ENCODE data around the gene ENO1. TPM values are rescaled to one million over a fixed set of nuclear protein-coding genes. Genes with fewer than 3 reads are reported as not detected.

Gene ENO1
- total and polyA plus RNA-seq, 10 of the 15 experiments (the other 5 are each of a cell fraction or from before 2014, with no cell fraction given), result 1,850 to 4,219 (median 2,331) TPM

DNA sequence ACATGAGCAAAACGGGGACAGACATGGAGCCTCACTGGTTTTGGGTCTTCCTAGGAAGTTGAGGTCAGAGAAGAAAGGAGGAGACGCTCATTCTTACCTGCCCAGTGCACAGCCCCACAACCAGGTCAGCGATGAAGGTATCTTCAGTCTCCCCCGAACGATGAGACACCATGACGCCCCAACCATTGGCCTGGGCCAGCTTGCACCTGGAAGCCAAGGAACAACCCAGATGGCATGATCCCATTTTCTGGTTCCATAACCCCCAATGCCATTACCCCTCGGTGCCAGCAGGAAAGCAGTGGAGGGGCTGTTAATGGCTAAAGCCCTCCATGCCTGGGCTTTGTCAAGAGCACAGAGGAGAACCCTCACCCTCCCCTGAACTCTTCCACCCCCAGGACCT lies 15.3 kb downstream of the ENO1 start:
- ChIA-PET CTCF (interaction anchor here (1.2 to 3.4 kb wide), 5 partner anchors 11 to 136 kb away, joined by 4 to 21 read pairs (median 8); no protein-coding TSS in a partner anchor), SMC1A (ENCODE audit: uncharacterized antibody, unreplicated experiment) (interaction anchor here (6.8 kb wide), 1 partner anchor 14 kb away, joined by 31 read pairs; no protein-coding TSS in a partner anchor)
- TF ChIP-seq DPF2 (IDR thresholded peaks at IDR 0.05) (no peak), RAD21 (IDR thresholded peaks at IDR 0.05; ENCODE audit: insufficient read depth, low read depth, low read length) (no peak), ETV6 (conservative IDR thresholded peaks at IDR 0.05 in 1 of 2, IDR thresholded peaks at IDR 0.05 in 1 of 2; ENCODE audit: borderline replicate concordance in 1 of 2, low read depth in 1 of 2) (no peak), BACH1 (IDR thresholded peaks at IDR 0.05; ENCODE audit: borderline replicate concordance) (0 out of 2 replicates have a peak, but pooled peaks have one; percentile 23), MEF2A (IDR thresholded peaks at IDR 0.05; ENCODE audit: insufficient read depth, low read depth, low read length) (no peak)
- TF ChIP-seq, protein P1, sequence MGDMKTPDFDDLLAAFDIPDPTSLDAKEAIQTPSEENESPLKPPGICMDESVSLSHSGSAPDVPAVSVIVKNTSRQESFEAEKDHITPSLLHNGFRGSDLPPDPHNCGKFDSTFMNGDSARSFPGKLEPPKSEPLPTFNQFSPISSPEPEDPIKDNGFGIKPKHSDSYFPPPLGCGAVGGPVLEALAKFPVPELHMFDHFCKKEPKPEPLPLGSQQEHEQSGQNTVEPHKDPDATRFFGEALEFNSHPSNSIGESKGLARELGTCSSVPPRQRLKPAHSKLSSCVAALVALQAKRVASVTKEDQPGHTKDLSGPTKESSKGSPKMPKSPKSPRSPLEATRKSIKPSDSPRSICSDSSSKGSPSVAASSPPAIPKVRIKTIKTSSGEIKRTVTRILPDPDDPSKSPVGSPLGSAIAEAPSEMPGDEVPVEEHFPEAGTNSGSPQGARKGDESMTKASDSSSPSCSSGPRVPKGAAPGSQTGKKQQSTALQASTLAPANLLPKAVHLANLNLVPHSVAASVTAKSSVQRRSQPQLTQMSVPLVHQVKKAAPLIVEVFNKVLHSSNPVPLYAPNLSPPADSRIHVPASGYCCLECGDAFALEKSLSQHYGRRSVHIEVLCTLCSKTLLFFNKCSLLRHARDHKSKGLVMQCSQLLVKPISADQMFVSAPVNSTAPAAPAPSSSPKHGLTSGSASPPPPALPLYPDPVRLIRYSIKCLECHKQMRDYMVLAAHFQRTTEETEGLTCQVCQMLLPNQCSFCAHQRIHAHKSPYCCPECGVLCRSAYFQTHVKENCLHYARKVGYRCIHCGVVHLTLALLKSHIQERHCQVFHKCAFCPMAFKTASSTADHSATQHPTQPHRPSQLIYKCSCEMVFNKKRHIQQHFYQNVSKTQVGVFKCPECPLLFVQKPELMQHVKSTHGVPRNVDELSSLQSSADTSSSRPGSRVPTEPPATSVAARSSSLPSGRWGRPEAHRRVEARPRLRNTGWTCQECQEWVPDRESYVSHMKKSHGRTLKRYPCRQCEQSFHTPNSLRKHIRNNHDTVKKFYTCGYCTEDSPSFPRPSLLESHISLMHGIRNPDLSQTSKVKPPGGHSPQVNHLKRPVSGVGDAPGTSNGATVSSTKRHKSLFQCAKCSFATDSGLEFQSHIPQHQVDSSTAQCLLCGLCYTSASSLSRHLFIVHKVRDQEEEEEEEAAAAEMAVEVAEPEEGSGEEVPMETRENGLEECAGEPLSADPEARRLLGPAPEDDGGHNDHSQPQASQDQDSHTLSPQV (IDR thresholded peaks at IDR 0.05), result no peak

More for the DNA sequence above, 15.3 kb downstream of the ENO1 start:
- Histone ChIP-seq H3K4me1 (ENCODE audit: control insufficient read depth, insufficient read depth, low read length) (no peaks in the 10 kb centered on the region), H2AFZ (ENCODE audit: control insufficient read depth, low read depth, low read length) (no peak overlapping the region), H3K27me3 (replicated peaks in 1 of 2; ENCODE audit: control insufficient read depth in 2 of 2, insufficient read depth in 2 of 2, low read length in 1 of 2) (no peaks in the 10 kb centered on the region), H3K79me2 (ENCODE audit: control insufficient read depth, insufficient read depth, low read length) (peaks cover 17% of the 10 kb centered on the region), H3K27ac (ENCODE audit: control insufficient read depth, insufficient read depth) (no peak overlapping the region), H3K9ac (ENCODE audit: control insufficient read depth, insufficient read depth, low read length) (no peak overlapping the region), H3K9me3 (replicated peaks; ENCODE audit: control insufficient read depth, insufficient read depth, low read length) (no peaks in the 10 kb centered on the region), H3K4me3 (no peak overlapping the region), H3K4me2 (ENCODE audit: control insufficient read depth, insufficient read depth) (no peak overlapping the region), H3K36me3 (ENCODE audit: control insufficient read depth in 2 of 2, insufficient read depth in 2 of 2, low read length in 1 of 2) (peaks cover 64 to 68% of the 10 kb centered on the region in 2 experiments), H4K20me1 (ENCODE audit: control insufficient read depth, insufficient read depth) (peaks cover 28% of the 10 kb centered on the region)
- ChIA-PET POLR2A (interaction anchor here (0.5 kb wide), 1 partner anchor 12 kb away, joined by 4 read pairs; no protein-coding TSS in a partner anchor), RAD21 (ENCODE audit: unreplicated experiment) (no interaction called here)
- BruUV-seq (replicated peaks), result no TSS peak
- DNase-seq (ENCODE audit: low read depth, low spot score) (no peak), FAIRE-seq (no peak), ATAC-seq (no peak)
- 91% methylated on average over 7 of the region's 7 CpGs for WGBS (ENCODE audit: insufficient coverage, insufficient replicate concordance, low lambda C conversion rate, missing lambda C conversion rate)
- in situ Hi-C loops (cut with MboI) (no loop called here), intact Hi-C loops (cut with micrococcal nuclease; ENCODE audit: unreplicated experiment) (loop anchor here (5.0 kb wide), 1 partner anchor 124 kb away; no protein-coding TSS in a partner anchor)

Measured in GM12878 (cell line).